H1 (cell line): ENCODE results near the gene ZNF576. TPM values are rescaled to one million over a fixed set of nuclear protein-coding genes. Genes with fewer than 3 reads are reported as not detected.

ENCODE experiments used
- CTCF ChIA-PET: fragments of 300-600 bp; sonication (Branson Sonifier 250); formaldehyde crosslinking; loops from one replicate; lab custom pipeline; 2021; ENCODE audit not compliant: partially characterized antibody; lab: Charles Lee
- POLR2A ChIA-PET: fragments of 300-600 bp; sonication (Branson Sonifier 250); formaldehyde crosslinking; loops from one replicate; lab custom pipeline; 2021; ENCODE audit warnings: inconsistent platforms; ENCODE audit not compliant: partially characterized antibody; lab: Charles Lee
- DNase-seq, 2 experiments: peaks; one replicate each; pipeline versions ENCODE4 v3.0.0 to v3.0.0-alpha.2; 2010 to 2022; ENCODE audit warnings: low spot score in 2 of 2, low read depth in 1 of 2, mixed read lengths in 1 of 2
- FAIRE-seq: peaks from 2 replicates; lab custom pipeline; 2011; peaks lifted over from hg19 to GRCh38; lab: Jason Lieb, UNC
- H2AFZ ChIP-seq: 2 replicates; pipeline ENCODE4 v1.8.1; 2012; ENCODE audit warnings: low read length, inconsistent platforms
- H2AK5ac ChIP-seq: 2 replicates; pipeline ENCODE4 v1.6.1; 2013; ENCODE audit warnings: low read depth, low read length
- H2BK120ac ChIP-seq: replicated peaks from 2 replicates; pipeline ENCODE3; 2013; ENCODE audit warnings: low read depth, low read length, inconsistent platforms
- H2BK12ac ChIP-seq: 2 replicates; pipeline ENCODE4 v1.6.1; 2013; ENCODE audit warnings: low read depth, low read length
- H2BK15ac ChIP-seq: 2 replicates; pipeline ENCODE4 v1.6.1; 2013; ENCODE audit warnings: low read length
- H2BK20ac ChIP-seq: 2 replicates; pipeline ENCODE4 v1.6.1; 2013; ENCODE audit warnings: low read length
- H2BK5ac ChIP-seq: 2 replicates; pipeline ENCODE4 v1.6.1; 2013; ENCODE audit warnings: low read depth, low read length
- H3K14ac ChIP-seq: 2 replicates; pipeline ENCODE4 v1.6.1; 2013; ENCODE audit warnings: inconsistent platforms; ENCODE audit not compliant: insufficient read length
- H3K18ac ChIP-seq: 2 replicates; pipeline ENCODE4 v1.6.1; 2013; ENCODE audit warnings: low read length; ENCODE audit errors: extremely low read depth
- H3K23ac ChIP-seq: 2 replicates; pipeline ENCODE4 v1.6.1; 2013; ENCODE audit warnings: inconsistent platforms; ENCODE audit not compliant: insufficient read length
- H3K23me2 ChIP-seq: 2 replicates; pipeline ENCODE4 v1.6.1; 2013; ENCODE audit warnings: low read depth, low read length
- H3K27ac ChIP-seq: 2 replicates; pipeline ENCODE4 v1.6.1; 2011; ENCODE audit warnings: low read depth, low read length, inconsistent platforms
- H3K27me3 ChIP-seq, 4 experiments: replicated peaks in 1 of 4; 1 replicate in 1 of 4; 2 replicates in 3 of 4; pipeline versions ENCODE4 v1.6.1 to v1.8.1; 2011 to 2013; ENCODE audit warnings: low read length in 3 of 4, mild to moderate bottlenecking in 3 of 4, inconsistent platforms in 2 of 4, mixed read lengths in 2 of 4, moderate library complexity in 1 of 4; ENCODE audit not compliant: control insufficient read depth in 3 of 4, insufficient read depth in 3 of 4; ENCODE audit errors: extremely low read depth in 1 of 4
- H3K36me3 ChIP-seq, 4 experiments: 2 replicates each; pipeline versions ENCODE4 v1.6.1 to v1.8.1; 2011 to 2013; ENCODE audit warnings: mild to moderate bottlenecking in 4 of 4, low read length in 3 of 4, moderate library complexity in 2 of 4, control low read depth in 1 of 4, inconsistent platforms in 1 of 4; ENCODE audit not compliant: insufficient read depth in 4 of 4, control insufficient read depth in 2 of 4
- H3K4ac ChIP-seq: replicated peaks from 2 replicates; pipeline ENCODE3; 2013; ENCODE audit warnings: low read length, low read depth, mixed read lengths, inconsistent platforms; ENCODE audit not compliant: insufficient read length
- H3K4me1 ChIP-seq, 4 experiments: replicated peaks in 1 of 4; 1 replicate in 1 of 4; 2 replicates in 3 of 4; pipeline versions ENCODE4 v1.6.1 to v1.8.1; 2011 to 2013; ENCODE audit warnings: low read length in 3 of 4, inconsistent platforms in 2 of 4, mixed read lengths in 1 of 4; ENCODE audit not compliant: insufficient read depth in 4 of 4, control insufficient read depth in 3 of 4
- H3K4me2 ChIP-seq, 2 experiments: 2 replicates each; pipeline versions ENCODE4 v1.6.1 to v1.8.1; 2011 to 2013; ENCODE audit warnings: low read depth in 2 of 2, low read length in 2 of 2, control low read depth in 1 of 2, inconsistent platforms in 1 of 2, mild to moderate bottlenecking in 1 of 2; ENCODE audit not compliant: insufficient read depth in 1 of 2
- H3K4me3 ChIP-seq, 4 experiments: fragments of 200-600, 300-600 bp in 1 of 4; sonication (generic), shearing (Covaris generic), sonication (Bioruptor Twin) in 1 of 4; 2 replicates each; pipeline versions ENCODE4 v1.5.1 to v1.8.1; 2011 to 2016; ENCODE audit warnings: low read length in 4 of 4, low read depth in 3 of 4, control low read depth in 2 of 4, inconsistent platforms in 2 of 4, mild to moderate bottlenecking in 2 of 4, mixed read lengths in 1 of 4, moderate library complexity in 1 of 4; ENCODE audit not compliant: insufficient read depth in 2 of 4; ENCODE audit errors: extremely low read depth in 1 of 4
- H3K56ac ChIP-seq: replicated peaks from 2 replicates; pipeline ENCODE3; 2013; ENCODE audit warnings: low read depth, mild to moderate bottlenecking, mixed read lengths, low read length, inconsistent platforms; ENCODE audit not compliant: insufficient read length
- H3K79me1 ChIP-seq: 2 replicates; pipeline ENCODE4 v1.6.1; 2013; ENCODE audit warnings: low read depth, low read length, control low read depth
- H3K79me2 ChIP-seq, 2 experiments: 2 replicates each; pipeline versions ENCODE4 v1.6.1 to v1.8.1; 2012 to 2013; ENCODE audit warnings: low read length in 2 of 2, mild to moderate bottlenecking in 2 of 2, inconsistent platforms in 1 of 2; ENCODE audit not compliant: insufficient read depth in 2 of 2, control insufficient read depth in 1 of 2
- H3K9ac ChIP-seq, 4 experiments: replicated peaks in 1 of 4; 1 replicate in 1 of 4; 2 replicates in 3 of 4; pipeline versions ENCODE4 v1.6.1 to v1.8.1; 2011 to 2013; ENCODE audit warnings: low read depth in 3 of 4, low read length in 3 of 4, control low read depth in 2 of 4, mild to moderate bottlenecking in 2 of 4, moderate library complexity in 2 of 4, inconsistent platforms in 1 of 4; ENCODE audit errors: extremely low read depth in 1 of 4
- H3K9me3 ChIP-seq, 2 experiments: 2 replicates each; pipeline versions ENCODE4 v1.6.1 to v1.8.1; 2012 to 2013; ENCODE audit warnings: mild to moderate bottlenecking in 2 of 2, moderate library complexity in 2 of 2, control low read depth in 1 of 2, inconsistent platforms in 1 of 2, low read depth in 1 of 2, low read length in 1 of 2, mixed read lengths in 1 of 2; ENCODE audit not compliant: insufficient read depth in 2 of 2
- H4K20me1 ChIP-seq, 2 experiments: replicated peaks in 1 of 2; 2 replicates each; pipeline versions ENCODE3 to v1.8.1; 2011 to 2013; ENCODE audit warnings: inconsistent platforms in 2 of 2, low read length in 2 of 2, mild to moderate bottlenecking in 1 of 2; ENCODE audit not compliant: insufficient read depth in 2 of 2, control insufficient read depth in 1 of 2
- H4K5ac ChIP-seq: 2 replicates; pipeline ENCODE4 v1.6.1; 2013; ENCODE audit warnings: low read length, low read depth, mixed read lengths, inconsistent platforms; ENCODE audit not compliant: insufficient read length
- H4K8ac ChIP-seq: 2 replicates; pipeline ENCODE4 v1.8.0; 2013; ENCODE audit warnings: mild to moderate bottlenecking, moderate library complexity, low read length, inconsistent platforms; ENCODE audit not compliant: insufficient read depth; ENCODE audit errors: extremely low read depth
- H4K91ac ChIP-seq: replicated peaks from 2 replicates; pipeline ENCODE3; 2013; ENCODE audit warnings: low read length, mixed read lengths, inconsistent platforms; ENCODE audit not compliant: insufficient read length
- BCL11A ChIP-seq, 2 experiments: IDR thresholded peaks; one replicate each; pipeline ENCODE4 v1.6.1; 2011; ENCODE audit warnings: low read depth in 2 of 2, low read length in 2 of 2, mild to moderate bottlenecking in 2 of 2
- KDM1A ChIP-seq: fragments of 200-600, 300-600 bp; sonication (generic); IDR thresholded peaks from 2 replicates; pipeline ENCODE4 v1.7.1; 2016; ENCODE audit warnings: mild to moderate bottlenecking, low read length, borderline replicate concordance
- RAD21 ChIP-seq, 2 experiments: IDR thresholded peaks in 1 of 2; conservative IDR thresholded peaks in 1 of 2; 2 replicates each; pipeline ENCODE4 v1.6.1; 2011; ENCODE audit warnings: low read depth in 2 of 2, low read length in 2 of 2, improper control_type of control experiment in 1 of 2, inconsistent platforms in 1 of 2, mild to moderate bottlenecking in 1 of 2, moderate library complexity in 1 of 2
- RBBP5 ChIP-seq: IDR thresholded peaks from 2 replicates; pipeline ENCODE4 v1.7.1; 2012; ENCODE audit warnings: low read depth, mild to moderate bottlenecking, inconsistent platforms, low read length, moderate library complexity, borderline replicate concordance
- TAF1 ChIP-seq: IDR thresholded peaks from 2 replicates; pipeline ENCODE4 v1.6.1; 2011; ENCODE audit warnings: mild to moderate bottlenecking, low read depth, low read length
- TBP ChIP-seq: IDR thresholded peaks from 2 replicates; pipeline ENCODE4 v1.6.1; 2011; ENCODE audit warnings: low read depth, low read length, improper control_type of control experiment
- USF2 ChIP-seq: IDR thresholded peaks from 2 replicates; pipeline ENCODE4 v1.6.1; 2011; ENCODE audit warnings: low read length, improper control_type of control experiment
- ZNF274 ChIP-seq: IDR thresholded peaks from 2 replicates; pipeline ENCODE4 v1.7.0; 2012; ENCODE audit warnings: low read length, borderline replicate concordance; ENCODE audit errors: extremely low read depth
- WGBS, 2 experiments: shearing (Covaris generic) in 1 of 2; methylation state at CpG; one replicate each; pipeline versions ENCODE4 v1.1.6 to v1.1.7; 2013 to 2015; ENCODE audit warnings: low lambda C conversion rate in 2 of 2, mixed read lengths in 2 of 2, inconsistent platforms in 1 of 2, low coverage in 1 of 2, missing lambda C conversion rate in 1 of 2; ENCODE audit not compliant: insufficient replicate concordance in 2 of 2, insufficient coverage in 1 of 2, insufficient read length in 1 of 2; ENCODE audit errors: extremely low coverage in 1 of 2, missing lambda C conversion rate in 1 of 2; 5-methylcytosine and 5-hydroxymethylcytosine counted together
- polyA plus RNA-seq, 7 experiments: library from polyadenylated mRNA; depleted of rRNA in 3 of 7; stranded (reverse) in 5 of 7; unstranded in 2 of 7; fragments of >200 nt in 5 of 7; fragments of 200-250 nt in 2 of 7; gene quantifications; 1 replicate in 5 of 7; 2 replicates in 1 of 7; 4 replicates in 1 of 7; pipeline versions ENCODE4 v1.2.1 to v1.2.3, GENCODE V29; 2011 to 2013; ENCODE audit warnings: missing spikeins in 2 of 7, mixed read lengths in 2 of 7
- total RNA-seq: library from RNA; stranded (reverse); fragmentation: NEBNext Ultra II Directional; extraction: Animal tissue kit (Norgen Biotek cat#: 25700); gene quantifications from 2 replicates; pipeline ENCODE4 v1.2.1, GENCODE V29; 2021

The ZNF576 gene
- total and polyA plus RNA-seq, 2 of the 8 experiments (the other 6 are each of a cell fraction or from before 2014, with no cell fraction given), result 13.6 to 32.4 TPM

- Histone ChIP-seq H2BK15ac (no peak overlapping the region), H4K8ac (no peak overlapping the region), H2BK20ac (no peak overlapping the region), H4K5ac (no peak overlapping the region), H3K4me2 (no peak overlapping the region), H3K23ac (no peak overlapping the region), H3K36me3 (peaks cover 4 to 10% (median 6%) of the 10 kb centered on the region in 4 experiments; a peak in 5 of 8 replicates), H2BK5ac (no peak overlapping the region), H4K91ac (no peak overlapping the region), H3K27me3 (peaks cover 6 to 25% (median 17%) of the 10 kb centered on the region in 4 experiments; a peak in 6 of 7 replicates), H3K9me3 (no peaks in the 10 kb centered on the region; a peak in 1 of 4 replicates), H3K79me2 (no peaks in the 10 kb centered on the region), H3K4me3 (no peak overlapping the region), H3K27ac (no peak overlapping the region), H3K23me2 (peaks cover 7% of the 10 kb centered on the region), H3K14ac (no peak overlapping the region), H2AFZ (no peak overlapping the region), H4K20me1 (no peaks in the 10 kb centered on the region), H2BK120ac (no peak overlapping the region), H3K4me1 (peaks cover 0 to 8% (median 1%) of the 10 kb centered on the region in 4 experiments; a peak in 1 of 7 replicates), H2BK12ac (no peak overlapping the region), H2AK5ac (no peak overlapping the region), H3K79me1 (no peaks in the 10 kb centered on the region), H3K4ac (no peak overlapping the region), H3K56ac (no peak overlapping the region), H3K9ac (no peak overlapping the region), H3K18ac (no peak overlapping the region)
- no peak for DNase-seq
- no peak for FAIRE-seq
- WGBS, 2 experiments, result 91% methylated on average over 13 of the region's 13 CpGs; no CpG with 5 or more reads in 1 of the 2 experiments
- ChIA-PET CTCF (interaction anchor here (0.6 to 1.4 kb wide), 2 partner anchors 22 to 50 kb away, joined by 3 to 5 read pairs; no protein-coding TSS in a partner anchor), POLR2A (no interaction called here)
- TF ChIP-seq RBBP5 (no peak), TBP (no peak), USF2 (no peak), ZNF274 (no peak), BCL11A (IDR thresholded peaks at IDR 0.05; ENCODE audit: low read depth in 2 of 2, low read length in 2 of 2) (no peak), RAD21 (IDR thresholded peaks at IDR 0.05 in 1 of 2, conservative IDR thresholded peaks at IDR 0.05 in 1 of 2; ENCODE audit: low read depth in 2 of 2, low read length in 2 of 2) (no peak), KDM1A (no peak), TAF1 (no peak)
Measured at GRCh38 chr19:43644181-43644580, 47.8 kb downstream of the ZNF576 start.
